ENCODE measurements around the gene DLEC1. TPM values are rescaled to one million over a fixed set of nuclear protein-coding genes. Genes with fewer than 3 reads are reported as not detected.

Gene DLEC1
- total and polyA plus RNA-seq, 9 of the 15 experiments (the other 6 are each of a cell fraction or from before 2014, with no cell fraction given) = 0.07 to 0.08 TPM; not detected in 7

DNA sequence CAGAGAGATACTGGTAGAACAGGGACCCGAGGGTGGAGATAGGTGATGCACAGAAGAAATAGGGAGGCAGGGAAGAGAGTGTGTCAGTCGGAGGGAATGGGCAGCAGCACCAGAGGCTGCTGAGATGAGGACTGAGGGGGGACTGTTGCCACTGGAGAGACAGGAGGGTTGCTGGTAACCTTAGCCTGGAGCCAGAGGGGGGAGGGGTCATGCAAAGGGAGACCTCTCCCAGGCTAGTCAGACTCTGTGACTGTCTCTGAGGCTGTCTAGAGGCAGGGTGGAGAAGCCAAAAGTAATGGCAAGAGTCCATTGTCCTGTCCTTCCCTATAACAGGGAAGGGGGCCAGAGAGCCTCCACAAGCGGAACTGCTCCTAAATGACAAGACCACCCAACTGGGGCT lies 2.1 kb upstream of the DLEC1 start:
- Histone ChIP-seq H4K20me1 (replicated peaks; ENCODE audit: control insufficient read depth, insufficient read depth, low read length) (no peaks in the 10 kb centered on the region), H3K27me3 (ENCODE audit: control insufficient read depth in 2 of 2, insufficient read depth in 2 of 2, low read length in 2 of 2) (peaks cover 11 to 42% of the 10 kb centered on the region in 2 experiments; a peak in 4 of 5 replicates), H3K9me3 (replicated peaks; ENCODE audit: control insufficient read depth, insufficient read depth, low read depth, low read length) (no peaks in the 10 kb centered on the region), H3K79me2 (ENCODE audit: control insufficient read depth, insufficient read depth, low read length) (no peaks in the 10 kb centered on the region), H3K4me3 (no peak overlapping the region), H3K36me3 (ENCODE audit: control insufficient read depth, insufficient read depth, low read length) (no peaks in the 10 kb centered on the region), H3K27ac (ENCODE audit: extremely low read depth, low read depth, low read length) (no peak overlapping the region), H3K9ac (ENCODE audit: insufficient read depth in 1 of 2, low read depth in 2 of 2, low read length in 2 of 2) (no peak overlapping the region), H3K4me2 (ENCODE audit: insufficient read depth, low read length) (no peak overlapping the region), H3K9me1 (ENCODE audit: control insufficient read depth, insufficient read depth, low read length) (no peaks in the 10 kb centered on the region), H2AFZ (ENCODE audit: low read depth, low read length) (no peak overlapping the region), H3K4me1 (replicated peaks in 1 of 2; ENCODE audit: control insufficient read depth in 2 of 2, insufficient read depth in 2 of 2, low read length in 2 of 2) (peaks cover 4 to 9% of the 10 kb centered on the region in 2 experiments; a peak in 4 of 5 replicates)
- intact Hi-C loops (cut with micrococcal nuclease) = no loop called here
- CTCF ChIA-PET (ENCODE audit: low intra/inter-chr PET ratio) = no interaction called here
- POLR2A ChIA-PET = interaction anchor here (0.7 kb wide), 2 partner anchors 82 to 94 kb away, joined by 3 read pairs; no protein-coding TSS in a partner anchor
- DNase-seq (ENCODE audit: extremely low read depth in 1 of 4, low spot score in 3 of 4) (no peak), ATAC-seq (no peak), FAIRE-seq (no peak)
- TF ChIP-seq MCM7 (IDR thresholded peaks at IDR 0.05) = no peak
- no peak for TF ChIP-seq NELFE (IDR thresholded peaks at IDR 0.05; ENCODE audit: insufficient read depth, insufficient read length)
- TF ChIP-seq ZBTB11 (CRISPR knock-in tag; IDR thresholded peaks at IDR 0.05) = no peak
- TF ChIP-seq, protein P1, sequence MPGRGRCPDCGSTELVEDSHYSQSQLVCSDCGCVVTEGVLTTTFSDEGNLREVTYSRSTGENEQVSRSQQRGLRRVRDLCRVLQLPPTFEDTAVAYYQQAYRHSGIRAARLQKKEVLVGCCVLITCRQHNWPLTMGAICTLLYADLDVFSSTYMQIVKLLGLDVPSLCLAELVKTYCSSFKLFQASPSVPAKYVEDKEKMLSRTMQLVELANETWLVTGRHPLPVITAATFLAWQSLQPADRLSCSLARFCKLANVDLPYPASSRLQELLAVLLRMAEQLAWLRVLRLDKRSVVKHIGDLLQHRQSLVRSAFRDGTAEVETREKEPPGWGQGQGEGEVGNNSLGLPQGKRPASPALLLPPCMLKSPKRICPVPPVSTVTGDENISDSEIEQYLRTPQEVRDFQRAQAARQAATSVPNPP (IDR thresholded peaks at IDR 0.05; ENCODE audit: borderline replicate concordance, insufficient read depth, insufficient read length) = no peak
- in situ Hi-C loops (cut with MboI) = no loop called here
- no TSS peak for BruUV-seq (replicated peaks)
- WGBS (ENCODE audit: insufficient coverage, low coverage, missing lambda C conversion rate) = 10% methylated on average over 3 of the region's 3 CpGs
